Uterus (tissue), 2 donors: ENCODE results near the gene MAGI2.

ENCODE experiments used
- POLR2A ChIP-seq, 2 donors: fragments of 450-650 bp; IDR thresholded peaks; one replicate each; pipeline ENCODE4 v1.6.1; 2016; ENCODE audit warnings: antibody characterized with exemption in 2 of 2, mild to moderate bottlenecking in 1 of 2, moderate library complexity in 1 of 2
- TF ChIP-seq, protein P1 (sequence below), 4 experiments: fragments of 200-600 bp in 2 of 4; fragments of 450-650 bp in 2 of 4; sonication (generic) in 2 of 4; IDR thresholded peaks; one replicate each; pipeline ENCODE4 v1.5.1; 2016 to 2019; ENCODE audit warnings: antibody characterized with exemption in 4 of 4, mild to moderate bottlenecking in 2 of 4, moderate library complexity in 1 of 4

- TF ChIP-seq, protein P1, sequence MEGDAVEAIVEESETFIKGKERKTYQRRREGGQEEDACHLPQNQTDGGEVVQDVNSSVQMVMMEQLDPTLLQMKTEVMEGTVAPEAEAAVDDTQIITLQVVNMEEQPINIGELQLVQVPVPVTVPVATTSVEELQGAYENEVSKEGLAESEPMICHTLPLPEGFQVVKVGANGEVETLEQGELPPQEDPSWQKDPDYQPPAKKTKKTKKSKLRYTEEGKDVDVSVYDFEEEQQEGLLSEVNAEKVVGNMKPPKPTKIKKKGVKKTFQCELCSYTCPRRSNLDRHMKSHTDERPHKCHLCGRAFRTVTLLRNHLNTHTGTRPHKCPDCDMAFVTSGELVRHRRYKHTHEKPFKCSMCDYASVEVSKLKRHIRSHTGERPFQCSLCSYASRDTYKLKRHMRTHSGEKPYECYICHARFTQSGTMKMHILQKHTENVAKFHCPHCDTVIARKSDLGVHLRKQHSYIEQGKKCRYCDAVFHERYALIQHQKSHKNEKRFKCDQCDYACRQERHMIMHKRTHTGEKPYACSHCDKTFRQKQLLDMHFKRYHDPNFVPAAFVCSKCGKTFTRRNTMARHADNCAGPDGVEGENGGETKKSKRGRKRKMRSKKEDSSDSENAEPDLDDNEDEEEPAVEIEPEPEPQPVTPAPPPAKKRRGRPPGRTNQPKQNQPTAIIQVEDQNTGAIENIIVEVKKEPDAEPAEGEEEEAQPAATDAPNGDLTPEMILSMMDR (IDR thresholded peaks at IDR 0.05) = no peak
- no peak for TF ChIP-seq POLR2A (IDR thresholded peaks at IDR 0.05)
Observed at GRCh38 chr7:78081344-78081743, 1372.1 kb downstream of the MAGI2 start.
